GM18867 (cell line): ENCODE data around the gene EHMT2.
"Not testable (repeated sequence)": the region's sequence is repeated elsewhere in the genome, so short reads cannot be mapped to it uniquely, and the experiment has no call there.

Source experiments
- ATAC-seq: cut with Tn5 transposase; IDR thresholded peaks from one replicate; pipeline ENCODE4 v1.9.1; 2021; ENCODE audit warnings: mild to moderate bottlenecking, moderate library complexity; ENCODE audit not compliant: unreplicated experiment

EHMT2 gene

GRCh38 chr6:31842053-31842452 lies 55.4 kb downstream of the EHMT2 start:
- no peak for ATAC-seq

DNA sequence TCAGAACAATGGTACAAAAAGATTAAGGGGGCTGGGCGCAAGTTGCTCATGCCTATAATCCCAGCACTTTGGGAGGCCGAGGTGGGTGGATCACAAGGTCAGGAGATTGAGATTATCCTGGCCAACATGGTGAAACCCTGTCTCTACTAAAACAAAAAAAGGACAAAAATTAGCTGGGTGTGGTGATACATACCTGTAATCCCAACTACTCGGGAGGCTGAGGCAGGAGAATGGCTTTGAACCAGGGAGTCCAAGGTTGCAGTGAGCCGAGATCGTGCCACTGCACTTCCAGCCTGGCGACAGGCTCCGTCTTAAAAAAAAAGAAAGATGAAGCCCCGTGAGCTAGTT lies 57.7 kb downstream of the EHMT2 start:
- ATAC-seq, result not testable (repeated sequence)

DNA sequence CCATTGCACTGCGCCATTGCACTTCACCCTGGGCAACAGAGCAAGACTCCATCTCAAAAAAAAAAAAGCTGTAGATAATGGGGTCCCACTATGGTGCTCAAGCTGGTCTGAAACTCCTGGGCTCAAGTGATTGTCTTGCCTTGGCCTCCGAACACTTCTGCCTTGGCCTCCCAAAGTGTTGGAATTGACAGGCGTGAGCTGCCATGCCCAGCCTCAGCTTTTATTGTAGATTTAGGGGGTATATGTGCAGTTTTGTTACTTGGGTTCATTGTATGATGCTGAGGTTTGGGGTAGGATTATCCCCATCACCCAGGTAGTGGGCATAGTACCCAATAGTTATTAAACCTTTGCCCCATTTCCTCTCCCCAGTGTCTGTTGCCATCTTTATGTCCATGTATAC lies 58.5 kb downstream of the EHMT2 start:
- ATAC-seq, result no peak

GRCh38 chr6:31838114-31838553 lies 59.4 kb downstream of the EHMT2 start:
- not testable (repeated sequence) for ATAC-seq

DNA sequence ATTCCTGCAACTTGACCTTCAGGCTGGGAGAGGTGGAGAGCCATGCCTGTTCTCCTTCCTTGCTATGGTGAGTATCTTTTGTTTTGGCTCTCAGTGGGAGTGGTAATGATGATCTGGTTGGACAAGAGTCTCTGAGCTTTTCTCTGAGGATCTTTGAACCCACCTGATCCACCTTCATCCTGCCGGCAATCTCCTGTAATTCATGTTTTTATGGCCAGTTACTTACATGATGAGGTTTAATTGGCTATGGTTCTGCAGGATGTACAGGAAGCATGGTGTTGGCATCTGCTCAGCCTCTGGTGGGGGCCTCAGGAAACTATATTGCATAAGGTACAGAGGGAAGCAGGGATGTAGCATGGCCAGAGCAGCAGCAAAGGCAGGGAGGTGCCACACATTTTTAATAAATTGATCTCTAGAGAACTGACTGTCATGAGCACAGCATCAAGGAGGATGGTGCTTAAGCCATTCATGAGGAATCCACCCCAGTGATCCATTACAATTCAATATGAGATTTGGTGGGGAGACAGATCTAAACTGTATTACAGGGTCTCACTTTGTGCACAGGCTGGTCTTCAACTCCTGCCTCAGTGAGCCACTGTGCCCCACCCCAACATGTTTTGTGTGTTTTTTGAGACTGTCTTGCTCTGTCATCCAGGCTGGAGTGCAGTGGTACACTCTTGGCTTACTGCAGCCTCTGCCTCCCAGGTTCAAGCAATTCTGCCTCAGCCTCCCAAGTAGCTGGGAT lies 60.0 kb downstream of the EHMT2 start:
- ATAC-seq, result no peak

DNA sequence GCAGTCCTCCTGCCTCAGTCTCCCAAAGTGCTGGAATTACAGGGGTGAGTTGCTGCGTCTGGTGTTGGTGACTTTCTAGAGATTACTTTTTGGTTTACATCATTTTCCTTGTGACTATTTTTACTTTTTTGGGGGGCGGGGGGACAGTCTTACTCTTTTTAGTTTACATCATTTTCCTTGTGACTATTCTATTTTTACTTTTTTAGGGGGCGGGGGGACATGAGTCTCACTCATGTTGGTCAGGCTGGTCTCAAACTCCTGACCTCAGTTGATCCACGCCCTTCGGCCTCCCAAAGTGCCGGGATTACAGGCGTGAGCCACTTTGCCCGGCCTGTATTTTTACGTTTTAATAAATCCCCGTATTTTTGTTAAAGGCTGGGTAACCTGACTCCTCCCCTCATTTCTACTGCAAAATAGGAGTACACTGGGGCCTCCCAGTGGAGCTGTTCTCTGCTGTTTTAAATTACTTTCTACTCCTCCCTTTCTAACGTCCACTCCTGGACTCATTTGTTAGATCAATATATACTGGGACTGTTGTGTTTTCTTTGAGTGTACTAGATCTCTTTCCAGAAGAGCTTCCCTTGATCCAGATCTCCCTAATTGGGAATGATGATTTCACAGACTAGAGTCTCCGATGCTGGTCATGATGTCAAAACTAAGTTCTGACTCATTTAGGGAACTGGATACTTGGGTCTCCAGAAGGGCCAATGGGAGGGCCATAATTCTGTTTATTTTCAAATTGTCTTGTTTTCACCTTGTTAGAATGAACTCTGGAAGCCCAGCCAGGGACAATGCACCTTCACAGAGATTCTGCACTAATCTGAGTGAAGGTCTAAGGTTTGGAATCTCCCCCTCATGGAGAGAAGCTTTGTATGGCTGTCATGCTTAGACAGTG lies 60.8 kb downstream of the EHMT2 start:
- no peak for ATAC-seq

DNA sequence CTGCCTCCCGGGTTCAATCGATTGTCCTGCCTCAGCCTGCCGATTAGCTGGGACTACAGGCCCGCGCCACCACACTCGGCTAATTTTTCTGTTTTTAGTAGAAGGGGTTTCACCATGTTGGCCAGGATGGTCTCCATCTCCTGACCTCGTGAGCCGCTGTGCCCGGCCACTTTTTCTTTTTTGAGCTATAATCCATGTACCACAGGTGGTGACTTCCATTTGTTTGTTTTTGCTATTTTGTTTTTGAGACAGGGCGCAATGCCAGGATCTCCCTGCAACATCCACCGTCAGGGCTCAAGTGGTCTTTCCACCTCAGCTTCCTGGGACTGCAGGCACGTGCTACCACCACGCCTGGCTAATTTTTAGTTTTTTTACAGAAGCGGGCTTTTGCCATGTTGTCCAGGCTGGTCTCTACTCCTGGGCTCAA lies 61.4 kb downstream of the EHMT2 start:
- ATAC-seq, result no peak

GRCh38 chr6:31834367-31835250 lies 62.9 kb downstream of the EHMT2 start:
- ATAC-seq, result peak; percentile 39

DNA sequence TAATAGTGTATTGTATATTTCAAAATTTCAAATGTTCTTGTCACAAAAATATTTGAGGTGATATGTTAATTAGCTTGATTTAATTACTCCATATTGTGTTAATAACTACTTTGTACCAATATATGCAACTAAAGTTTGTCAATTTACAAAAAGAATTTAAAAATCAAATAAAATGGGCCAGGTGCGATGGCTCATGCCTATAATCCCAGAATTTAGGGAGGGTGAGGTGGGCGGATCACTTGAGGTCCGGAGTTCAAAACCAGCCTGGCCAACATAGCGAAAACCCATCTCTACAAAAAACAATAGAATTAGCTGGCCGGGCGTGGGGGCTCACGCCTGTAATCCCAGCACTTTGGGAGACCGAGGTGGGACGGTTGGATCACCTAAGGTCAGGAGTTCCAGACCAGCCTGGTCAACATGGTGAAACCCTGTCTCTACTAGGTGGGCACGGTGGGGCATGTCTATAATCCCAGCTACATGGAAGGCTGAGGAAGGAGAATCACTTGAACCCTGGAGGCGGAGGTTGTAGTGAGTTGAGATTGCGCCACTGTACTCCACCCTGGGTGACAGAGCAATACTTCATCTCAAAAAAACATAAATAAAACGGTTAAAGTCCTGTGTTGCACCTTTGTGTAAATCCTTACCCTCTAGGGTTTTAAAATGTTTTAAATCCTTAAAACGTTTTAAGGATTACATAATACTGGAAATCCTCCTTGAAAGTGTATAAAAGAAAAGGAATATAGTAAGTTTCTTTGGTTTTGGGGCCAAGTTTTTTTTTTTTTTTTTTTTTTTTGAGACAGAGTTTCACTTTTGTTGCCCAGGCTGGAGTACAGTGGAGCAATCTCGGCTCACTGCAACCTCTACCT lies 65.9 kb downstream of the EHMT2 start:
- no peak for ATAC-seq

DNA sequence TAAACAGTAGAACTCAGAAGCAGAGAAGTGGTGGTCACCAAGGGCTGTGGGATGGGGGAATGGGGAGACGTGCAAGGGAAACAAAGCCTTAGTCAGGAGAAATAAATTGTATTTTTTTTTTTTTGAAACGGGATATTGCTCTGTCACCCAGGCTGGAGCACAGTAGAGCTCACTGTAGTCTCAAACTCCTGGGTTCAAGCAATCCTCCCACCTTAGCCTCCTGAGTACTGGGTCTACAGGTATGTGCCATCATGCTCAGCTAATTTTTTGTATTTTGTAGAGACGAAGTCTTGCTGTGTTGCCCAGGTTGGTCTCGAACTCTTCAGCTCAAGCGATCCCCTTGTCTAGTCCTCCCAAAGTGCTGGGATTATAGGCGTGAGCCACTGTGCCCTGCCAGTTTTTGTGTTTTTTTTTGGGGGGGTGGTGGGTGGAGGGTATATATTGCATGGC lies 66.6 kb downstream of the EHMT2 start:
- ATAC-seq, result no peak
